Measurements from ENCODE around the gene LRRC4. TPM values are rescaled to one million over a fixed set of nuclear protein-coding genes. Genes with fewer than 3 reads are reported as not detected.
A peak's percentile ranks its signal among the peaks of the same experiment; 100 is the strongest.

Gene LRRC4
- total RNA-seq, 1 donor from 2014 or later: 0.70 TPM

- H3K36me3 Mint-ChIP-seq (ENCODE audit: unreplicated experiment): peaks cover 4% of the 10 kb centered on the region
- H3K27ac Mint-ChIP-seq (ENCODE audit: unreplicated experiment): no peak overlapping the region
- no peaks in the 10 kb centered on the region for H3K9me3 Mint-ChIP-seq (ENCODE audit: unreplicated experiment)
- DNase-seq (ENCODE audit: extremely low spot score, unreplicated experiment): no peak
- peaks cover 13% of the 10 kb centered on the region for H3K4me1 Mint-ChIP-seq (ENCODE audit: unreplicated experiment)
- no peaks in the 10 kb centered on the region for H3K27me3 Mint-ChIP-seq (ENCODE audit: unreplicated experiment)
- peak; percentile 21 for TF ChIP-seq CTCF (IDR thresholded peaks at IDR 0.05)
- H3K4me3 Mint-ChIP-seq (ENCODE audit: unreplicated experiment): no peak overlapping the region
Measured at GRCh38 chr7:128066858-128067257, 35.6 kb upstream of the LRRC4 start.

GRCh38 chr7:128066395-128066794 is 35.2 kb upstream of the LRRC4 start:
- no peak for DNase-seq (ENCODE audit: extremely low spot score, unreplicated experiment)
- H3K4me3 Mint-ChIP-seq (ENCODE audit: unreplicated experiment): no peak overlapping the region
- TF ChIP-seq CTCF (IDR thresholded peaks at IDR 0.05): no peak
- H3K27ac Mint-ChIP-seq (ENCODE audit: unreplicated experiment): no peak overlapping the region
- H3K9me3 Mint-ChIP-seq (ENCODE audit: unreplicated experiment): no peaks in the 10 kb centered on the region
- H3K4me1 Mint-ChIP-seq (ENCODE audit: unreplicated experiment): peaks cover 13% of the 10 kb centered on the region
- H3K36me3 Mint-ChIP-seq (ENCODE audit: unreplicated experiment): peaks cover 4% of the 10 kb centered on the region
- no peaks in the 10 kb centered on the region for H3K27me3 Mint-ChIP-seq (ENCODE audit: unreplicated experiment)

GRCh38 chr7:128065872-128066271 is 34.6 kb upstream of the LRRC4 start:
- DNase-seq (ENCODE audit: extremely low spot score, unreplicated experiment): no peak
- Mint-ChIP-seq H3K4me3 (ENCODE audit: unreplicated experiment) (no peak overlapping the region), H3K27ac (ENCODE audit: unreplicated experiment) (no peak overlapping the region), H3K27me3 (ENCODE audit: unreplicated experiment) (no peaks in the 10 kb centered on the region), H3K36me3 (ENCODE audit: unreplicated experiment) (peaks cover 4% of the 10 kb centered on the region), H3K4me1 (ENCODE audit: unreplicated experiment) (peaks cover 13% of the 10 kb centered on the region), H3K9me3 (ENCODE audit: unreplicated experiment) (no peaks in the 10 kb centered on the region)
- TF ChIP-seq CTCF (IDR thresholded peaks at IDR 0.05): no peak

GRCh38 chr7:128063088-128063487 is 31.9 kb upstream of the LRRC4 start:
- H3K9me3 Mint-ChIP-seq (ENCODE audit: unreplicated experiment): no peaks in the 10 kb centered on the region
- H3K27ac Mint-ChIP-seq (ENCODE audit: unreplicated experiment): no peak overlapping the region
- no peaks in the 10 kb centered on the region for H3K27me3 Mint-ChIP-seq (ENCODE audit: unreplicated experiment)
- H3K4me1 Mint-ChIP-seq (ENCODE audit: unreplicated experiment): peaks cover 10% of the 10 kb centered on the region
- H3K36me3 Mint-ChIP-seq (ENCODE audit: unreplicated experiment): peaks cover 8% of the 10 kb centered on the region
- DNase-seq (ENCODE audit: extremely low spot score, unreplicated experiment): no peak
- TF ChIP-seq CTCF (IDR thresholded peaks at IDR 0.05): no peak
- H3K4me3 Mint-ChIP-seq (ENCODE audit: unreplicated experiment): no peak overlapping the region

GRCh38 chr7:128060018-128060417 is 28.8 kb upstream of the LRRC4 start:
- no peak for DNase-seq (ENCODE audit: extremely low spot score, unreplicated experiment)
- Mint-ChIP-seq H3K36me3 (ENCODE audit: unreplicated experiment) (peaks cover 8% of the 10 kb centered on the region), H3K27ac (ENCODE audit: unreplicated experiment) (no peak overlapping the region), H3K9me3 (ENCODE audit: unreplicated experiment) (no peaks in the 10 kb centered on the region), H3K27me3 (ENCODE audit: unreplicated experiment) (no peaks in the 10 kb centered on the region), H3K4me3 (ENCODE audit: unreplicated experiment) (no peak overlapping the region), H3K4me1 (ENCODE audit: unreplicated experiment) (peaks cover 27% of the 10 kb centered on the region)
- TF ChIP-seq CTCF (IDR thresholded peaks at IDR 0.05): no peak
